Fibroblast of skin of abdomen (primary cell): Measurements from ENCODE around the gene PGK1.
A peak's percentile ranks its signal among the peaks of the same experiment; 100 is the strongest.
"Not testable (repeated sequence)": the region's sequence is repeated elsewhere in the genome, so short reads cannot be mapped to it uniquely, and the experiment has no call there.

Experiments used
- DNase-seq: peaks from one replicate; pipeline ENCODE4 v3.0.0-alpha.2; 2013

The PGK1 gene

DNA sequence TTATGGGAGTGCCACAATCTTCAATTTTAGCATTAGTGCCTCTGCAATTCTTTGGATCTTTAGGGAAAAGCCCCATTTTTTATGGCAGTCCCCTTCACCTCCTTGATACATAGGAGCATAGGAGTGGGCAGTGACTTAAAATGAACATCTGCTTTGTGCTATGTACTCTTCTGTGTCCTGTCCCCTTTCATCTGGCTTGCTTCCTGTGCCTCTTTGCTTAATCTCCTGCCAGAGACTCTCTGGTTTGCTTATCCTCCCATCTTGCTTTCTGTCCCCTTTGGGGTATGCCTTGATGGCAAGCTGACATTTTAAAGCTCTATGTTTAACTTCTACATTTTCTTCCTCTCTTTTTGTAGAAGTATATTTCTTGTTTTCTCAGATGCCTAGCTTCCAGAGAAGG is 12.3 kb downstream of the PGK1 start:
- no peak for DNase-seq

DNA sequence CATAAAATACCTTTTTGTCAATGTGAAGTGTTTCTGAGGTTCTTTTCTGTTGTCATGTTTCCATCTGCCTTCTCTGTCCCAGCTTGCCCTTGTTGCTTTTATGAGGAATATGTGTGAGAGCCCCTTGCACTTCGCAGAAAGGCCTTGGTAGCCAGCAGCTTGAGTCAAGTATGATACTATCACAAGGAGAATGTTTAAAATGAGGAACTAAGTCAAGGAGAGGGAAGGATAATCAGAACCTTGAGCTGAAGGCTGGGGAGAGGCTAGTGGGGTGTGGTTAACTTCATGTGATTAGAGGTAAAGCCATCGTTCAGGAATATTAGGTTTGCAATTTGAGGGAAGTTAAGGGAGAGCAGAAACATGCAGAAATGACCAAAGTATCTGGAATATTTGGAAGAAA is 12.7 kb downstream of the PGK1 start:
- DNase-seq = no peak

DNA sequence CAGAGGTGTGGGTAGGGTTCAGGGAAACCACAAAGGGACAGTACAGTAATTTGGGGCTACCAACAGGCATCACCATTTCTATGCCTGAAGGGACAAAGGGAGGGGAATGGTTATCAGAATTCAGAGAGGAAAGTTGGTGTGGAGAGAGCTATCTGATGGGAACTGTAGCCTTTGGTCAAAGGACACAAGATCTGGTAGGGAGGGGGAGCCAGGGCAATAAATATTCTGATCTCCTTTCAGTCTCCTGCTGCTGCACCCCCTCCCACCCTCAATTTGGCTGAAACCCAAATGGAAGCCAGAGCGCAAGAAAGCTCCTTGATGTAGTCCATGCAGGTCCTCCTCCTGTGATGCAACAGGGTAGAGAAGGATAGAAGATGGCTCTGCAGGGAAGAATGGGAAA is 14.6 kb downstream of the PGK1 start:
- no peak for DNase-seq

DNA sequence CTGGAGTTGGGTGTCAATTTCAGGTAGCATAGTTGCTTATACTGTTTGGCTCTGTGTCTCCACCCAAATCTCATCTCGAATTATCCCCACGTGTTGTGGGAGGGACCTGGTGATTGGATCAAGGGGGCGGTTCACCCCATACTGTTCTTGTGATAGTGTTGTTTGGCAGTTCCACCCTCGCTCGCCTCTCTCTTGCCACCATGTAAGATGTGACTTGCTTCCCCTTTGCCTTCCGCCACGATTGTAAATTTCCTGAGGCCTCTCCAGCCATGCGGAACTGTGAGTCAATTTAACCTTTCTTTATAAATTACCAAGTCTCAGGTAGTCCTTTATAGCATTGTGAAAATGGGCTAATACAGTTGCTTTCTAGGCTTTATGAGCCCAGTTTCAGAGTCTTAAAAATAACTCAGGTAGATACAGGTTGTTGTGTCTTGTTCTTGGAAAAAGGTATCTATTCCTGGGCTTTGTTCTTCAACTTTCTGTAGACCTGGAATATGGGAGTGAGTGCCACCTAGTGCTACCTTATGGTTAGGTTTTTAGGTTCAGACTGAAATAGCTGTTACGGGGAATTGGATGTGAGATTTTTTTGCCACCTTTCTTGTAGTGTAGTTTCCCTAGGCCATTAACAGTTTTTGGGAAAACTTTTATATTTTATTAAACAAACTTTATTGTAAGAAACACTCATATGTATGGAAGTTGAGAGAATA is 15.6 kb downstream of the PGK1 start:
- DNase-seq = no peak

DNA sequence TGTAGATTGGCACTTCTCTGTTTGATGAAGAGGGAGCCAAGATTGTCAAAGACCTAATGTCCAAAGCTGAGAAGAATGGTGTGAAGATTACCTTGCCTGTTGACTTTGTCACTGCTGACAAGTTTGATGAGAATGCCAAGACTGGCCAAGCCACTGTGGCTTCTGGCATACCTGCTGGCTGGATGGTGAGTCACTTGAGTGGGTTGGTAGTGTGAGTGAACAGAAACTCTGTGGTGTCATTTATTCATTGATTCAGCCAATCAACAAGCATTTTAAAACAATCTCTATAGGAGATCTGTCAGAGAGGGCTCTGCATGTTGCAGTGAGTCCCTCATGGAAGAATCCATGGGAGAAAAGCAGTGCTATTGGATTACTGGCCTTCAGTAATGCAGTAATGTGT is 19.1 kb downstream of the PGK1 start:
- DNase-seq = peak; percentile 16

DNA sequence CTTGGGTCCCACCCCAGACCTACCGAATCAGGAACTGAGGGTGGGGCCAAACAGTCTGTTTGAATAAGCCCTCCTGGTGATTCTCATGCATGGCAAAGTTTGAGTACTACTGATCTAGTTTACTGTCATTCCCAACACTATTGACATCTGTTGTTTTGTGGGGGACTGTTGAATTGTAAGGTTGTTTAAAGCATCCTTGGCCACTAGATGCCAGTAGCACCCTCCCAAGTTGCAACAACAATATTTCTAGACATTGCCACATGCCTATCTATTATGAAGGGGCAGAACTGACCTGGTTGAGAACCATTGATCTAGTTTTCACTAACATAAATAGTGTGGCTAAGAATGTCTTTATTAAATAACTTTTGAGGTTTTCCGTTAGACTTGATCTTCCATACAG is 20.3 kb downstream of the PGK1 start:
- DNase-seq = no peak

DNA sequence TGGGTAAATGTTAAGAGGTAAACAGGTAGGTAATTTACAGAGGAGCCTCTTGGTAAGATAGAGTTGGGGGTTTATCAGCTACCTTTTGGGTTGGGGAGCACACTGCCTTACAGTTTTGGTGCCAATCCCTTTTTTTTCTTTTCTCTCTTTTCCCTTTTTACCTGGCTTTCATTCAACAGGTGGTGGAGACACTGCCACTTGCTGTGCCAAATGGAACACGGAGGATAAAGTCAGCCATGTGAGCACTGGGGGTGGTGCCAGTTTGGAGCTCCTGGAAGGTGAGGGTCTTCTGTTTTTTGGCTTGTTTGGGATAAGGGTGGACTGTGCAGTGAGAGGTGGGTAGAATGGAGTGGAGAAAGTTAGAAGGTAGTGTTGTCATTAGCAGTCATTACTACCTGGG is 21.1 kb downstream of the PGK1 start:
- no peak for DNase-seq

DNA sequence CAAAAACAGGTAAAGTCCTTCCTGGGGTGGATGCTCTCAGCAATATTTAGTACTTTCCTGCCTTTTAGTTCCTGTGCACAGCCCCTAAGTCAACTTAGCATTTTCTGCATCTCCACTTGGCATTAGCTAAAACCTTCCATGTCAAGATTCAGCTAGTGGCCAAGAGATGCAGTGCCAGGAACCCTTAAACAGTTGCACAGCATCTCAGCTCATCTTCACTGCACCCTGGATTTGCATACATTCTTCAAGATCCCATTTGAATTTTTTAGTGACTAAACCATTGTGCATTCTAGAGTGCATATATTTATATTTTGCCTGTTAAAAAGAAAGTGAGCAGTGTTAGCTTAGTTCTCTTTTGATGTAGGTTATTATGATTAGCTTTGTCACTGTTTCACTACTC is 21.7 kb downstream of the PGK1 start:
- not testable (repeated sequence) for DNase-seq

DNA sequence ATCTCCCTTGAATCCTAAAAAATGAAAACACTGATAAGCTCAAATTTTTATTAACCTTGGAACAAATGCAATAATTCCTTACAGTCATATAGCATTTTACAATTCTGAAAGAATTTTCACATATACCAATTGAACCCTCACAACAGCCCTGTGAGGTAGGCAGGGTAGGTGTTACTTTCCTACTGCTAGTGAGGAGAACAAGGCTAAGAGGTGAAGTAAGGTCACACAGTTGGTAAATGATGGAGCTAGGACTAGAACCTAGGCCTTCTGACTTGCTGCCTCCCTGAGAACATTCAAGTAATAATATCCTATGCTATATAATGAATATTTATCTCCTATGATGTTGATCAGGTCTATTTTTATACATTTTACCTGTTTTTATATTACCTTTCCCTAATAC is 25.7 kb downstream of the PGK1 start:
- no peak for DNase-seq

DNA sequence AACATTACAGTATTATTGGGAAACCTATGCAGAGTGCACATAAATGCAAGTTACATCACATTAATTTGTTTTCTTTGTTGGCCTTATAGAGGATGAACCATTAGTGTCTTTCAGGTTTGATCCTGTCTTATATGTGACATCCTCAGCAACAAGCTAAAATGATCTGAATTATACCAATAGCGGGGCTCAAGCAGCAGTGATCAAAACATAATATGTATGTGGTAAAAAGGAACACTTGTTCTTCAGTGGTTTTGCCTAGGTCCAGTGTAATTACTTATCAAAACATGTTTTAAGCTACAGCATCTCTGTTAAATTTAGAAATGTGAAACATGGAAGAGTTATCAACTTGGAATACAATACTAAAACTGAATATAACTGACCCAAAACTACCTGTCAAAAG is 26.3 kb downstream of the PGK1 start:
- no peak for DNase-seq

DNA sequence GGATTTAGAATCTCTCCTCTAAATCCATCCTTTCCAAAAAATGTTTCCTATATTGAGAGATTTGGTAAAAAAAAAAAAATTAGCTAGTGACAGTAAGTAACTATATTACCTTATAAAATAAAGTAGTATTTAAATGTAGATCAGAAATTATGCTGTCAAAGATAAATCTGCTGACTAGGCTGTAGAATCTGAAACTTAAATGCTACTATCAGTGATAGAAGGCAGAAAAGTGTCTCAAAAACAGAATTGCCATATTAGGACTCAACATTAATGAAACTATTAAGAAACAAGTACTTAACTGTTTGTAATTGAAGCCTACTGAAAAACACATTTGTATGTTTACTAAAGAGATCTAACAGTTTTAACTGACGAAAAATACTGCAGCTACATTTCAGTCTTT is 27.1 kb downstream of the PGK1 start:
- DNase-seq = no peak

DNA sequence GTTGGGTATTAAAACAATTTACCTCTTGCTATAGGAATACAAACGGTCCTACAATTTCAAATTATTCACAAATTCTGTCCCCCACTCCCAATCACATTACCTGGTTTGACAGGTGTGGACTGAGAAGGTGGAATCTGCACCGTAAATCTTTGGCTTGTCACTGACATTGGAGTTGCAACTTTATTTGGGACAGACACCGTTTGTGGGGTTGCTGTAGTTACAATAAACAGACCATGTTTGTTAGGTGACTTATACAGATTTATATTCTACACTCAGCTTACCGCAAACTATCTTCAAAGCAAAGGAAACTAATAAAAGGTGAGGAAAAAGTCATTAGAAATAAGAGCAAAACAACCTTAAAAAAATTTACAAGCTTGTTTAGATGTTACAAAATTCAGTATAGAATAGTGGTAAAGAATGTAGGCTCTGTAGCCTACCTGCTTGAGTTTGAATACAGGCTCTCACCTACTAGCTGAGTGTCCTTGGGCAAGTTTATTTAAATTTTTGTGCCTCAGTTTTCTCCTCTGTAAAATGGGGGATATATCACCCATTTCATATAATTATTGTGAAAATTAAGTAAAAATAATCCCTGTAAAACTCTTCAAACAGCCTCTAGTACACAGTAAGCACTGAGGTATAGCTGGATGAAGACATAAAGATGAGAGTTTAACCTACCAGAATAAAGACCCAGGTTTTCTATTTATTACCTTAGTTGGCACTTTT is 29.4 kb downstream of the PGK1 start:
- no peak for DNase-seq

DNA sequence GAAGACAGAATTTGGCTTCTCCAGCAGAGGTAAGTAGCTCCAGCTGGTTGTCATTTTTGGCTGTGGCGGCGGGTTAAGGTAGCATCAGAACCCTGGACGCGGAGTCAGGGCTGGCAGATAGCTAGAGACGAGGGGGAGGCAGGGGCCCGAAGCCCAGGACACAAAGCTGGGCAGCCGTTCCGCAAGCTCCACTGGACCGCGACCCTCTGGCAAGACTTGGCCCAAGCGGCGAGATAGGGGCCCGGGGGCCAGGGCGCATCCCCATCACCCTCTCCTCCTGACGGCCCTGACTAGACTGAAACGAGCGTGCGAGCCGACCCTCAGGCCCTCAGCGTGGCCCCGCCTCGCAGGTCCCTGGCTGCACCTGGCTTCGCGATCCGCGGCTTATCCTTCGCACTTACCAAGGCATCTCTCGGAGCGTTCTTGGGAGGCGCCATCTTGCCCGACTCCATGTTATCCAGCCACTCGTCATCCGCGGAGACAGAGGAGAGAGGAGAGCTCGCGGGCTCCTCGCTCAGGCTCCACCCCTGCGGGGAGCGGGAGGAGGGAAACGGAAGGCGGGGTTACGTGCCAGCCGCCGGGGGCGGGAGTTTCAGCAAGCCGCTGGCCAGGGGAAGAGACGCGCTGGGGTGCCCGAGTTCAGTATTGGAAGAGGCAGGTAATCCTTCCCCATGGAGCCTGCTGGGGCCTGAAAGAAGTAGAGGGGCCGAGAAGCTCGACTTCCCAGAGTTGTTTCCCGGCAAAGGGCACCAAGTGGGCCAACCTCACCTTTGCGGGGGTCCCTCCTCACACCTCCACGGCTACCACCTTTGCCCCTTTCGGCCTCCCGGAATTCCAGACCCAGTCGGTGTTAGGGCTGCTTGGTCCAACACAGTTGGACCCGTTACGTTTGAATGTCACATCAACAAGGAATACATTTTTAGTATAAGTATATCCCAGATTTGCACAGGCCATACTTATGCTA is 35.4 kb downstream of the PGK1 start, which contains the start of gene TAF9B:
TAF9B (minus strand) TSS at position 491 of the 964 bp plus-strand sequence; CDS start at position 452, 39 bp downstream.
- DNase-seq = peak; percentile 82

DNA sequence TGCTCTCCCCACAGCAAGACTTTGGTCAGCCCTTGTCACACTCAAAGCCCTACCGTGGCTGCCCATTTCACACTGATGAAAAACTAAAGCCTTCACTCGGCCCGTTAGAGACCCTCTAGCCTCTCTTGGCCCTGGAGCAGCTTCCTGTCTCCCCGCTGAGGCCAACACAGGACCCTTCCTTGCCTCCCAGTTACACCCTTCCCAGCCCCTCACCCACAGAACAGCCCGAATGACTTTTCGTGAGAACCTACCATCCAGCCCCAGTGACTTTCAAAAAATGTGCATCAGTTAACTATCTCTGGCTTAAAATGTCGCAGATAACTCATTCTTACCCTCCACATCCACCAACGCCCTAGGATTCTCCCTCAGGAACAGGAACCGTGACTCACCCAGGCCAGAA is 36.2 kb downstream of the PGK1 start:
- DNase-seq = no peak

DNA sequence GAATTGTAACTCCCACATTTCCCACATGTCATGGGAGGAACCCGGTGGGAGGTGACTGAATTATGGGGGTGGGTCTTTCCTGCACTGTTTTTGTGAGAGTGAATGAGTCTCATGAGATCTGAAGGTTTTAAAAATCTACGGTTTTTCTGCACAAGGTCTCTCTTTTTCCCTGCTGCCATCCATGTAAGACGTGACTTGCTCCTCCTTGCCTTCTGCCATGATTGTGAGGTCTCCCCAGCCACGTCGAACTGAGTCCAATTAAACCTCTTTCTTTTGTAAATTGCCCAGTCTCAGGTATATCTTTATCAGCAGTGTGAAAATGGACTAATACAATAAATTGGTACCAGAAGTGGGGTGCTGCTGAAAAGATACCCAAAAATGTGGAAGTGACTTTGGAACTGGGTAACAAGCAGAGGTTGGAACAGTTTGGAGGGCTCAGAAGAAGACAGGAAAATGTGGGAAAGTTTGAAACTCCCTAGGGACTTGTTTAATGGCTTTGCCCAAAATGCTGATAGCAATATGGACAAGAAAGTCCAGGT is 43.0 kb downstream of the PGK1 start:
- DNase-seq = not testable (repeated sequence)

DNA sequence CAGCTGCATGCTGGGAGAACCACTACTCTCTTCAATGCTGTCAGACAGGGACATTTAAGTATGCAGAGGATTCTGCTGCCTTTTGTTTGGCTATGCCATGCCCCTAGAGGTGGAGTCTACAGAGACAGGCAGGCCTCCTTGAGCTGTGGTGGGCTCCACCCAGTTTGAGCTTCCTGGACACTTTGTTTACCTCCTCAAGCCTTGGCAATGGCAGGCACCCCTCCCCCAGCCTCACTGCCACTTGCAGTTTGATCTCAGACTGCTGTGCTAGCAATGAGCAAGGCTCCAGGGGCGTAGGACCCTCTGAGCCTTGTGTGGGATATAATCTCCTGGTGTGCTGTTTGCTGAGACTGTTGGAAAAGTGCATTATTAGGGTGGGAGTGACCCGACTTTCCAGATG is 53.3 kb downstream of the PGK1 start:
- not testable (repeated sequence) for DNase-seq

DNA sequence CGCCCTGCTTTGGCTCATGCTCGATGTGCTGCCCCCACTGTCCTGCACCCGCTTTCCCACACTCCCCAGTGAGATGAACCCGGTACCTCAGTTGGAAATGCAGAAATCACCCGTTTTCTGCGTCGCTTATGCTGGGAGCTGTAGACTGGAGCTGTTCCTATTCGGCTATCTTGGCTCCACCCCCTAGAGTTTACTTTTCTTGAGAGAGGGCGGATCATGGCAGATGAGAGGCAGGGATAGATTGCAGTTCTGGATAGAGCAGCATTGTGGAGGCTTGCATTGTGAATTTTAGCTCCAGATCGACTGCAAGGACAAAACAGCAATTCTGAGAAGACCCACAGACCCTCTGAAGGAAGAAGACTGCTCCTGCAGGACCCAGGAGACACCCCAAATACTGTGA is 53.8 kb downstream of the PGK1 start:
- not testable (repeated sequence) for DNase-seq

DNA sequence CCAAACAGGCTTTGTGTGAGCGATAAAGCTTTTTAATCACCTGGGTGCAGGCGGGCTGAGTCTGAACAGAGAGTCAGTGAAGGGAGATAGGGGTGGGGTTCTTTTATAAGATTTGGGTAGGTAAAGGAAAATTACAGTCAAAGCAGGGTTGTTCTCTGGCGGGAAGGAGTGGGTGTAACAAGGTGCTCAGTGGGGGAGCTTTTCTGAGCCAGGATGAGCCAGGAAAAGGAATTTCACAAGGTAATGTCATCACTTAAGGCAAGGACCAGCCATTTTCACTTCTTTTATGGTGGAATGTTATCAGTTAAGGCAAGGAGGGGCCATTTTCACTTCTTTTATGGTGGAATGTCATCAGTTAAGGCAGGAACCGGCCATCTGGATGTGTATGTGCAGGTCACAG is 56.7 kb downstream of the PGK1 start:
- DNase-seq = not testable (repeated sequence)

DNA sequence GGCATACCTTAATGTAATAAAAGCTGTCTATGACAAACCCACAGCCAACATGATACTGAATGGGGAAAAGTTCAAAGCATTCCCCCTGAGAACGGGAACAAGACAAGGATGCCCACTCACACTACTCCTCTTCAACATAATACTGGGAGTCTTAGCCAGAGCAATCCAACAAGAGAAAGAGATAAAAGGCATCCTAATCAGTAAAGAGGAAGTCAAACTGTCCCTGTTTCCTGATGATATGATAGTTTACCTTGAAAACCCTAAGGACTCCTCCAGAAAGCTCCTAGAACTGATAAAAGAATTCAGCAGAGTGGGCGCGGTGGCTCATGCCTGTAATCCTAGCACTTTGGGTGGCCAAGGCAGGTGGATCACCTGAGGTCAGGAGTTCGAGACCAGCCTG is 59.1 kb downstream of the PGK1 start:
- DNase-seq = not testable (repeated sequence)

DNA sequence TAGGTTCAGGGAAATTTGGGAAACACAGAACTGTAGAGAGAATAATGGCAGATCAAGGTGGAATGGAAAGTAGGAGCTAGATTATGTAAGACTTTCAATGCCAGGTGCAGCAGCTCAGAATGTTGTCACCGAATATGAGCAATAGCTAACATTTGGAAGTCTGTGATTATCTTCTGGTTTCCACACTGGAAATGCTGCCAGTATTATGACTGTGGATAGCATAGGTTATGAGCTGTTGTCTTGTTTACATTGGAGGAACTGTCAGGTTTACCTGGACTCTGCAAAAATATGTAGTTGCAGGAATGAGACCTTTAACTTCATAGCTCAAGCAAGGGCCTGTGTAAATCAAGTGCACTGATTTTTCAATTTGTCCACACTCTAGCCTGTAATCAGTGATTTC is 61.4 kb downstream of the PGK1 start:
- no peak for DNase-seq

DNA sequence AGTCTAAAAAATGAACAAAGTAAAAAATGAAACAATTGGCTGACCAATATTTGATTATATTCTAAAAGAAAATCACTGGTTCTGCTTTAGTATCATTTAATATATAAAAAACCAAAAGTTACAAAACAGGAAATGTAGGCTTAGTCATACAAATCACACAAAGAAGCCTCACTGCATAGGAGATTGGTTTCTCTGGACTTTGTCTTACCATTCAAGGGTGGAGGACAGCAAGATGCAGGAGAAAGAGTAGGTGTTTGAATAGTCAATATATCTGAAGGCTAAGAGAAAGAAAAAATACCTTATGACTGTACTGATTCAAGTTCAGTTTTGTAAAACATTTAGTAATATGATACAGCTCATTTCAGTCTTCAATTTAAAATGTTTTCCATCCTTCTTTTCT is 64.0 kb downstream of the PGK1 start:
- DNase-seq = no peak
